Measurements from ENCODE around the gene FAM240A. TPM values are rescaled to one million over a fixed set of nuclear protein-coding genes. Genes with fewer than 3 reads are reported as not detected.

FAM240A gene
- polyA plus RNA-seq, 4 donors: 0.11 to 0.14 TPM; not detected in 2

DNA sequence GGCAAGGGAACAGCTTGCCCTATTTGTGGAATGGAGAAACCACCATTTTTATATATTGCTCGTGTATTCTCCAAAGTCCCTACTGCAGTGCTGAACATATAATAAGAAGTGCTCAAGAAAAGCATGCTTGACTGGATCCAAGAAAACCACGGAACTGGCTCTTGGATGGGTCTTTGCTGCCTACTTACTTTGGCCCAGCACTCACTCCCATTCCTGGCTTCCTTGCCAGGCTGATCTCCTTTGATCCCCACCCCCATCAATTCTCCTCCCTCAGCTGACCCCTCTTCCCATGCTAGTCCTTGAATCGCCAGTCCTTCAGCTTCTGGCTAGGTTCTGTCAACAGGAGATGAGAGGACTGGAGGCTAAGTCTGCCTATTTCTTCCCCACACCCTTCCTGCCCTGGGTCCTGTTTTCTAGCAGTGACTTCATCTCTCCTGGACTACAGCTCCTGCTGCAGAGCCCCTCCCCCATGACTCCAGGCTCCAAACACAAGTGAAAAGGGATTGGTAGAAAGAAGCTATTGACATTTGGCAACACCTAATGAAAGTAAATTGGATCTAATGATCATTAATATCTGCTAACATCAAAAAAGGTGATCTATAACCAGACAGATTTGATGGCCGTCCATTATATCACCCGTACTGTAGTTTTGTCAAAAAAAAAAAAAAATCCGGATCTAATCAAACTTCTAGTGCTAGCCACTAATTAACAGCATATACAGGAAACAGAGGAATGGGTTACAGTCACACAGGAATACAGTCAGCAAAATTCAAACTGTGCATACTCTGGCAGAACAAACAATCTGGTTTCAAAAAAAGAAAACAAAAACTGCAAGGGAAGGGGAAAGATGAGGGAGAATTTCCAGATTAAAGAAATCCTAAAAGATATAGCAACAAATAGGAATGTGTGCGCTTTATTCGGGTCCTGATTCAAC is 7.8 kb downstream of the FAM240A start:
- DNase-seq (ENCODE audit: low read depth in 4 of 4, low spot score in 2 of 4): no peak

DNA sequence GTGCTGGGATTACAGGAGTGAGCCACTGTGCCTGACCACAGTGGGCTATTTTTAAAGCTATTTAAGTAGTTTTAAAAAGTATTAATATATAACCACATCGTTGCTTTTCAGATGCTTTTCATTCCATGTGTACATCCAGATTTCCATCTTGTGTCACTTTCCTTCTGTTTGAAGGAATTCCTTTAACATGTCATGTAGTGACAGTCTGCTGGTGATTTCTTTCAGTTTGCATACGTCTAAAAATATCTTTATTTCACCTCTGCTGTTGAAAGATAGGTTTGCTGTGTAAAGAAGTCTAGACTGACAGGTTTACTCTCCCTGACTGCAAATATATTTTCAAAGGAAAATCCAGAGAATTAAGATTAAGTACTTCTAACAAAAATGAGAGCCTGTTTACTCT is 12.2 kb downstream of the FAM240A start:
- no peak for DNase-seq (ENCODE audit: low read depth in 4 of 4, low spot score in 2 of 4)

GRCh38 chr3:46624975-46625490 is 12.7 kb downstream of the FAM240A start:
- no peak for DNase-seq (ENCODE audit: low read depth in 4 of 4, low spot score in 2 of 4)

DNA sequence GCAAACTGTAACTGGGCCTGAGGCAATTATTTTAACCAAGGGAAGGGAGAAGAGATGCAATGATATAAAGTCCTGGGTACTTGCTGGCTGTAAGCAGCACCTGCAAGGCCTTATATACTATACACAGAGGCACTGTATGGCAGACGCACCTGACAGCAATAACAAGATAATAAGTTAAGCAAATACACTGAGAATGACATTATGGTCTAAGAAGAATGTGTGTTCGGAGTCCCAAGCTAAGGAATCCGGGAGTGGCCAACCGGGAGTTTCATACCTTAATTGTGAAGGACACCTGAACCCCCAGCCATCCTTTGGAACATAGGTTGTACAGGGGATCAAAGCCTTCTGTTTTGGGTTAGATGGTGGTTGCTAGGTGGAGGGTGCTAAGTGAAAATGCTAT is 13.7 kb downstream of the FAM240A start:
- DNase-seq (ENCODE audit: low read depth in 4 of 4, low spot score in 2 of 4): no peak

GRCh38 chr3:46627078-46627477 is 14.8 kb downstream of the FAM240A start:
- no peak for DNase-seq (ENCODE audit: low read depth in 4 of 4, low spot score in 2 of 4)

GRCh38 chr3:46628901-46629369 is 16.6 kb downstream of the FAM240A start:
- DNase-seq (ENCODE audit: low read depth in 4 of 4, low spot score in 2 of 4): no peak

- DNase-seq (ENCODE audit: low read depth in 4 of 4, low spot score in 2 of 4): peak; percentile 63 to 81 (median 74)
Observed at GRCh38 chr3:46629551-46630517, 17.5 kb downstream of the FAM240A start.

- DNase-seq (ENCODE audit: low read depth in 4 of 4, low spot score in 2 of 4): no peak
Observed at GRCh38 chr3:46632792-46633191, 20.5 kb downstream of the FAM240A start.

- DNase-seq (ENCODE audit: low read depth in 4 of 4, low spot score in 2 of 4): no peak
Observed at GRCh38 chr3:46634856-46635255, 22.5 kb downstream of the FAM240A start.

- DNase-seq (ENCODE audit: low read depth in 4 of 4, low spot score in 2 of 4): no peak
Observed at GRCh38 chr3:46639221-46639620, 26.9 kb downstream of the FAM240A start.

DNA sequence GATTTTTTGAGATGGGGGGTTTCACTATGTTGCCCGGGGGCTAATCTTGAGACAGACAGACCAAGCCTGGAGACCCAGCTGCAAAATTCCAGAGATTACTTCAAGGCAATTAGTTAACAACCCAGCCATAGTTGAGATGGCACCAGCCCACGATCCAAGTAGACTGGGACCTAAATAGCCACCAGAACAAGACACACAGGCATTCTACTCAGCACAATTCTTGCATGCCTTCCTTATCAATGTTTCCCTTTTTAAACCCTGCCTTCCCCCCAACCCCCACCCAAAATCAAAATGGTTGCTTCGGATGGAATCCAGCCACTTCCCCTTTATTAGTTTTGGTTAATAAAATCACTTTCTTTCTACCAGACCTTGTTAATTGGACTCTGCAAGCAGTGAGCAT is 28.6 kb downstream of the FAM240A start:
- DNase-seq (ENCODE audit: low read depth in 4 of 4, low spot score in 2 of 4): no peak

- DNase-seq (ENCODE audit: low read depth in 4 of 4, low spot score in 2 of 4): no peak
Observed at GRCh38 chr3:46642971-46643370, 30.6 kb downstream of the FAM240A start.

DNA sequence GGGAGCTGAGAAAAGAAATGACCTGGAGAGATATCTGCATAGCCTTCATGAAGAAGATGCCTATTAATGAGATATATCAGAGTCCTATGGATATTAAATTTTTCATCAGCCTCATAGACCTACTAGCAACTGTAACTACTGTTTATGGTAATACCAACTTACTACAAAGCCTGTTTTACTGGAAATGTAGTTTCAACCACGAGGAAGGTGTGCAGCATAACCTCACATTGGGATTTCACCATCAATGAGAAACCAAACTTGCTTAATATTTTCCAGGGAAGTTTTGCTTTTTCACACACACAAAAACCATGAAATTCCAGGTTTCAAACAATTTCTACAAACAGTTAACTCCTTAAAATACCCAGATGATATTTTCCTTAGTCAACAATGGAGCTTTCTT is 31.4 kb downstream of the FAM240A start:
- no peak for DNase-seq (ENCODE audit: low read depth in 4 of 4, low spot score in 2 of 4)

GRCh38 chr3:46646700-46647099 is 34.4 kb downstream of the FAM240A start:
- no peak for DNase-seq (ENCODE audit: low read depth in 4 of 4, low spot score in 2 of 4)

GRCh38 chr3:46648096-46648495 is 35.8 kb downstream of the FAM240A start:
- DNase-seq (ENCODE audit: low read depth in 4 of 4, low spot score in 2 of 4): no peak

DNA sequence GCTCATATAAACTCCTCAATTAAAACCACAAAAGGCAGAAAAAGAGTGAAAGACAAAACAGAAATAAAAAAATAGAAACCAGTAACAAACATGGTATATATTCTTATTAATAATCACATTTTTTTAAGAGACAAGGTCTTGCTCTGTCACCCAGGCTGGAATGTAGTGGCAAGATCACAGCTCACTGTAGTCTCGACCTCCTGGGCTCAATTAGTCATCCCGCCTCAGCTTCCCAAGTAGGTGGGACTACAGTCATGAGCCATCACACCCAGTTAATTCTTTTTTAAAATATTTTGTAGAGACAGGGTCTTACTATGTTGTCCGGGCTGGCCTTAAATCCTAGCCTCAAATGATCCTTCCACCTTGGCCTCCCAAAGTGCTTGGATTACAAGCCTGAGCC is 37.1 kb downstream of the FAM240A start:
- no peak for DNase-seq (ENCODE audit: low read depth in 4 of 4, low spot score in 2 of 4)

DNA sequence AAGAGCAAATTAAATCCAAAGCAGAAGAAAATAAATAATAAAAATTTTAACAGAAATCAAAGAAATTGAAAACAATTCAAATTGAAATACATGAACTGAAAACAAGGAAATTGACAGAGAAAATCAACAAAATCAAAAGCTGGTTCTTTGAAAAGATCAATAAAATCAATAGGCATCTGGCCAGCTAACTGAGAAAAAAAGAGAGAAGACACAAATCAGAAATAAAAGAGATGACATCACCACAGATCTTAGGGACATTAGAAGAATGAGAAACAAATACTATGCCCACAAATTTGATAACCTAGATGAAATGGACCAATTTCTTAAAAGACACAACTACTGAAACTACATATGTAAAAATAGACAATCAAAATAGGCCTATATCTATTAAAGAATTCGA is 38.8 kb downstream of the FAM240A start:
- DNase-seq (ENCODE audit: low read depth in 4 of 4, low spot score in 2 of 4): no peak

GRCh38 chr3:46655271-46655670 is 42.9 kb downstream of the FAM240A start:
- DNase-seq (ENCODE audit: low read depth in 4 of 4, low spot score in 2 of 4): no peak

- no peak for DNase-seq (ENCODE audit: low read depth in 4 of 4, low spot score in 2 of 4)
Observed at GRCh38 chr3:46656778-46657556, 44.6 kb downstream of the FAM240A start.

- no peak for DNase-seq (ENCODE audit: low read depth in 4 of 4, low spot score in 2 of 4)
Observed at GRCh38 chr3:46659285-46659684, 47.0 kb downstream of the FAM240A start.
